Stomach (tissue), 4 donors: Measurements from ENCODE around the gene ID4.

Experiments
- CTCF ChIP-seq, 7 experiments: fragments of 450-650 bp in 4 of 7; fragments of 200-600 bp in 3 of 7; sonication (generic) in 3 of 7; IDR thresholded peaks; one replicate each; pipeline ENCODE4 v1.5.1; 2016 to 2019; ENCODE audit warnings: antibody characterized with exemption in 7 of 7, control low read depth in 2 of 7, mild to moderate bottlenecking in 1 of 7
- POLR2AphosphoS5 ChIP-seq, 3 donors: sonication (generic); formaldehyde crosslinking; IDR thresholded peaks; one replicate each; pipeline ENCODE4 v1.6.1; 2016; ENCODE audit warnings: antibody characterized with exemption in 3 of 3

GRCh38 chr6:19869464-19869863 lies 32.3 kb downstream of the ID4 start:
- no peak for TF ChIP-seq CTCF (IDR thresholded peaks at IDR 0.05)
- no peak for TF ChIP-seq POLR2AphosphoS5 (IDR thresholded peaks at IDR 0.05)
